ENCODE results near the gene SLC2A4RG.

DNA sequence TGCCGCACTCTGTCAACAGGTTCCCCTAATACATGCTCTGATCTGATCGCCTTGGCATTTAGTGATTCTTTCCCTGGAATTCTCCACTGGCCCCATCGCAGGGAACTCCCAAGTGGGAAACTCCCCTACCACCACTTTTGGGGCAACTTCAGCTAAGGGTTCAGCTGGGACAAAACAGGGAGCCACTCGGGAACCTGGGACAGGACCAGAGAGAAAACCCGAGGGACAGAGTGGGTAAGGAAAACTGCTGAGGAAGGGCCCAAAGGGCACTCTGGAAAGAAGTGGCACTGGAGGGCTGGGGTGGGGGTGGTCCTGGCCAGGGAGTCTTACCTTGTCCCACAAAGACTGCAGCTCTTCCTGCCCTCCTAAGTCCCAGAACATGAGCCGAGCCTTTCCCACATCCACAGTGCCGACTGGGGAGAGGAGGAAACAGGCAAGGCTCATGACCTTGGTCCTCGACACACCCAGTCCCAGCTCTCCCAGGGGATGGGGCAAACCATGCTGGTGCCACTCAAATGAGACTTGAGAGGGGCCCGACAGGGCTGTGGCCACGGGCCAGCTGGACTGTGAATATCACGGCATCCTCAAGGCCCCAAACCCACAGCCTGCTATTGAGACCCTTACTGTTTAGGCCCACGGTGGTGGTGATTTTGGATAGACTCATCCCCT is 33.4 kb upstream of the SLC2A4RG start:
- TF ChIP-seq, protein P1, sequence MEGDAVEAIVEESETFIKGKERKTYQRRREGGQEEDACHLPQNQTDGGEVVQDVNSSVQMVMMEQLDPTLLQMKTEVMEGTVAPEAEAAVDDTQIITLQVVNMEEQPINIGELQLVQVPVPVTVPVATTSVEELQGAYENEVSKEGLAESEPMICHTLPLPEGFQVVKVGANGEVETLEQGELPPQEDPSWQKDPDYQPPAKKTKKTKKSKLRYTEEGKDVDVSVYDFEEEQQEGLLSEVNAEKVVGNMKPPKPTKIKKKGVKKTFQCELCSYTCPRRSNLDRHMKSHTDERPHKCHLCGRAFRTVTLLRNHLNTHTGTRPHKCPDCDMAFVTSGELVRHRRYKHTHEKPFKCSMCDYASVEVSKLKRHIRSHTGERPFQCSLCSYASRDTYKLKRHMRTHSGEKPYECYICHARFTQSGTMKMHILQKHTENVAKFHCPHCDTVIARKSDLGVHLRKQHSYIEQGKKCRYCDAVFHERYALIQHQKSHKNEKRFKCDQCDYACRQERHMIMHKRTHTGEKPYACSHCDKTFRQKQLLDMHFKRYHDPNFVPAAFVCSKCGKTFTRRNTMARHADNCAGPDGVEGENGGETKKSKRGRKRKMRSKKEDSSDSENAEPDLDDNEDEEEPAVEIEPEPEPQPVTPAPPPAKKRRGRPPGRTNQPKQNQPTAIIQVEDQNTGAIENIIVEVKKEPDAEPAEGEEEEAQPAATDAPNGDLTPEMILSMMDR (IDR thresholded peaks at IDR 0.05) = no peak
- no peak for TF ChIP-seq POLR2A (IDR thresholded peaks at IDR 0.05)
